K562 (cell line): ENCODE results near the gene VDAC2. TPM values are rescaled to one million over a fixed set of nuclear protein-coding genes. Genes with fewer than 3 reads are reported as not detected.
A peak's percentile ranks its signal among the peaks of the same experiment; 100 is the strongest.

Experiments used
- ATAC-seq: fragments of 200-7000 bp; cut with Tn5 transposase; 3 replicates; pipeline ENCODE4 v1.9.1; 2020; ENCODE audit warnings: moderate library complexity
- BruUV-seq: library from RNA; stranded (reverse); fragments of 400-500 nt; replicated peaks from 2 replicates; lab custom pipeline; 2021; lab: Mats Ljungman, UMichigan
- CTCF ChIA-PET: fragments of 300-600 bp; formaldehyde crosslinking; extraction: SDS; loops from one replicate; lab custom pipeline; 2021; ENCODE audit warnings: low intra/inter-chr PET ratio; lab: Yijun Ruan, JAX
- POLR2A ChIA-PET: fragments of 300-600, 350-650 bp; sonication (Branson Sonifier 250); formaldehyde crosslinking; extraction: SDS; loops from one replicate; lab custom pipeline; 2021; ENCODE audit warnings: antibody characterized with exemption, inconsistent platforms; lab: Yijun Ruan, JAX
- DNase-seq, 4 experiments: peaks; one replicate each; pipeline versions ENCODE4 v3.0.0 to v3.0.0-alpha.2; 2011 to 2018; ENCODE audit warnings: low spot score in 3 of 4, mixed read lengths in 3 of 4; ENCODE audit errors: extremely low read depth in 1 of 4
- FAIRE-seq: peaks from 2 replicates; lab custom pipeline; 2011; peaks lifted over from hg19 to GRCh38; lab: Jason Lieb, UNC
- H2AFZ ChIP-seq: 2 replicates; pipeline ENCODE4 v1.6.0; 2011; ENCODE audit warnings: low read depth, low read length, control low read depth, inconsistent platforms
- H3K27ac ChIP-seq: fragments of 200-600 bp; 3 replicates; pipeline ENCODE4 v1.8.0; 2011; ENCODE audit warnings: low read depth, mild to moderate bottlenecking, control low read depth, inconsistent platforms, low read length, moderate library complexity, mixed read lengths; ENCODE audit errors: extremely low read depth
- H3K27me3 ChIP-seq, 2 experiments: fragments of 300-600 bp in 1 of 2; 2 replicates in 1 of 2; 3 replicates in 1 of 2; pipeline versions ENCODE4 v1.6.0 to v1.8.0; 2011; ENCODE audit warnings: inconsistent platforms in 2 of 2, low read length in 2 of 2, mild to moderate bottlenecking in 1 of 2, mixed read lengths in 1 of 2, moderate library complexity in 1 of 2; ENCODE audit not compliant: control insufficient read depth in 2 of 2, insufficient read depth in 2 of 2
- H3K36me3 ChIP-seq: fragments of 300-600 bp; 3 replicates; pipeline ENCODE4 v1.8.0; 2011; ENCODE audit warnings: mild to moderate bottlenecking, low read length, inconsistent platforms; ENCODE audit not compliant: control insufficient read depth, insufficient read depth
- H3K4me1 ChIP-seq, 2 experiments: fragments of 200-600 bp in 1 of 2; replicated peaks in 1 of 2; 2 replicates in 1 of 2; 3 replicates in 1 of 2; pipeline versions ENCODE4 v1.5.1 to v1.8.0; 2011; ENCODE audit warnings: inconsistent platforms in 2 of 2, low read length in 2 of 2, mild to moderate bottlenecking in 1 of 2, mixed read lengths in 1 of 2, moderate library complexity in 1 of 2; ENCODE audit not compliant: control insufficient read depth in 2 of 2, insufficient read depth in 2 of 2
- H3K4me2 ChIP-seq: 2 replicates; pipeline ENCODE4 v1.6.1; 2011; ENCODE audit warnings: low read length, control low read depth, inconsistent platforms, mixed read lengths; ENCODE audit not compliant: insufficient read depth
- H3K4me3 ChIP-seq: fragments of 200-600 bp; sonication (generic), shearing (Covaris generic); 2 replicates; pipeline ENCODE4 v1.5.1; 2016; ENCODE audit warnings: control low read depth, inconsistent platforms
- H3K79me2 ChIP-seq: fragments of 200-600 bp; 3 replicates; pipeline ENCODE4 v1.8.0; 2011; ENCODE audit warnings: low read length, inconsistent platforms; ENCODE audit not compliant: control insufficient read depth, insufficient read depth
- H3K9ac ChIP-seq, 2 experiments: 2 replicates each; pipeline versions ENCODE4 v1.6.0 to v1.6.1; 2011; ENCODE audit warnings: low read depth in 2 of 2, low read length in 2 of 2, control low read depth in 1 of 2, inconsistent platforms in 1 of 2, mild to moderate bottlenecking in 1 of 2, mixed read lengths in 1 of 2; ENCODE audit not compliant: insufficient read depth in 1 of 2
- H3K9me1 ChIP-seq: one replicate; pipeline ENCODE4 v1.6.0; 2011; ENCODE audit warnings: inconsistent platforms, mild to moderate bottlenecking, low read length, moderate library complexity; ENCODE audit not compliant: control insufficient read depth, insufficient read depth
- H3K9me3 ChIP-seq: replicated peaks from 2 replicates; pipeline ENCODE4 v1.5.1; 2011; ENCODE audit warnings: low read depth, low read length, inconsistent platforms; ENCODE audit not compliant: control insufficient read depth, insufficient read depth
- H4K20me1 ChIP-seq: replicated peaks from 2 replicates; pipeline ENCODE4 v1.6.1; 2011; ENCODE audit warnings: low read length, inconsistent platforms, mixed read lengths; ENCODE audit not compliant: control insufficient read depth, insufficient read depth
- CBFA2T2 ChIP-seq: fragments of 450-650 bp; conservative IDR thresholded peaks from 2 replicates; pipeline ENCODE4 v1.6.1; 2017; ENCODE audit warnings: mild to moderate bottlenecking
- CGGBP1 ChIP-seq: fragments of 250-450 bp; sonication (Bioruptor Pico); IDR thresholded peaks from 2 replicates; pipeline ENCODE4 v1.9.0; 2021; ENCODE audit warnings: mild to moderate bottlenecking
- GABPB1 ChIP-seq: sonication (generic); formaldehyde crosslinking; IDR thresholded peaks from 2 replicates; pipeline ENCODE4 v1.8.0; 2022; ENCODE audit warnings: mild to moderate bottlenecking, missing genetic modification reagents
- GATA2 ChIP-seq: sonication (generic); formaldehyde crosslinking; IDR thresholded peaks from 2 replicates; pipeline ENCODE4 v1.4.0; 2020; ENCODE audit warnings: mild to moderate bottlenecking, missing genetic modification reagents
- HNRNPUL1 ChIP-seq: fragments of 200-400 bp; formaldehyde crosslinking; IDR thresholded peaks from 2 replicates; pipeline ENCODE4 v1.6.1; 2017; ENCODE audit warnings: low read length
- MYBL2 ChIP-seq, 2 experiments: fragments of 450-650 bp in 1 of 2; sonication (generic) in 1 of 2; formaldehyde crosslinking in 1 of 2; IDR thresholded peaks; 2 replicates each; pipeline versions ENCODE4 v1.6.1 to v1.8.1; 2017 to 2022; ENCODE audit warnings: borderline replicate concordance in 1 of 2, inconsistent platforms in 1 of 2, low read depth in 1 of 2, mild to moderate bottlenecking in 1 of 2, missing genetic modification reagents in 1 of 2, moderate library complexity in 1 of 2
- NCOR1 ChIP-seq: fragments of 450-650 bp; IDR thresholded peaks from 2 replicates; pipeline ENCODE4 v1.6.1; 2016; ENCODE audit warnings: mild to moderate bottlenecking, moderate library complexity
- POLR3G ChIP-seq: IDR thresholded peaks from 2 replicates; pipeline ENCODE4 v1.6.1; 2011; ENCODE audit not compliant: insufficient read length, insufficient replicate concordance; ENCODE audit errors: extremely low read depth
- RBFOX2 ChIP-seq: fragments of 200-400 bp; formaldehyde crosslinking; IDR thresholded peaks from 2 replicates; pipeline ENCODE4 v1.6.1; 2017; ENCODE audit warnings: low read depth, mild to moderate bottlenecking, low read length, moderate library complexity
- RCOR1 ChIP-seq, 2 experiments: IDR thresholded peaks; 2 replicates each; pipeline ENCODE4 v1.6.1; 2012; ENCODE audit warnings: low read depth in 2 of 2, low read length in 2 of 2, borderline replicate concordance in 1 of 2, improper control_type of control experiment in 1 of 2
- XRCC3 ChIP-seq: fragments of 450-650 bp; IDR thresholded peaks from 2 replicates; pipeline ENCODE4 v1.6.1; 2017; ENCODE audit warnings: mild to moderate bottlenecking, moderate library complexity
- ZKSCAN1 ChIP-seq: fragments of 150-350 bp; IDR thresholded peaks from 2 replicates; pipeline ENCODE4 v1.6.1; 2016; ENCODE audit warnings: low read depth, low read length
- ZNF3 ChIP-seq: fragments of 250-450 bp; sonication (Bioruptor Pico); IDR thresholded peaks from 2 replicates; pipeline ENCODE4 v1.5.0; 2021; ENCODE audit warnings: mild to moderate bottlenecking, moderate library complexity
- ZNF507 ChIP-seq: conservative IDR thresholded peaks from 2 replicates; pipeline ENCODE4 v1.6.1; 2017; ENCODE audit warnings: missing genetic modification characterization, missing compliant biosample characterization
- ZNF830 ChIP-seq: fragments of 250-450 bp; sonication (Bioruptor Pico); IDR thresholded peaks from 2 replicates; pipeline ENCODE4 v1.5.0; 2021; ENCODE audit warnings: mild to moderate bottlenecking
- WGBS: fragments of 100-300 bp; shearing (Covaris generic); methylation state at CpG from one replicate; pipeline ENCODE4 v1.1.6; 2016; ENCODE audit warnings: low coverage, mixed read lengths; ENCODE audit not compliant: insufficient coverage; ENCODE audit errors: missing lambda C conversion rate; 5-methylcytosine and 5-hydroxymethylcytosine counted together
- in situ Hi-C: fragments of 300-500 bp; cut with MboI; formaldehyde crosslinking; loops from 4 replicates; pipeline ENCODE4 v1.15.0; 2018; ENCODE audit warnings: inconsistent platforms, mixed read lengths
- intact Hi-C: fragments of 100-400 bp; cut with micrococcal nuclease; formaldehyde crosslinking; loops from 2 replicates; pipeline ENCODE4 v1.14.2; 2022
- polyA plus RNA-seq, 8 experiments: library from polyadenylated mRNA; depleted of rRNA in 4 of 8; stranded (reverse) in 5 of 8; unstranded in 3 of 8; fragments of >200 nt; fragmentation: Nextera tagmentation in 2 of 8; fragmentation: Illumina TruSeq in 1 of 8; extraction: Ambion mirVana in 2 of 8; extraction: Trizol in 1 of 8; gene quantifications; 2 replicates each; pipeline versions ENCODE4 v1.2.1 to v1.2.3, GENCODE V29; 2011 to 2014; ENCODE audit warnings: inconsistent platforms in 1 of 8, missing spikeins in 1 of 8
- total RNA-seq, 7 experiments: library from RNA; depleted of rRNA in 6 of 7; stranded (reverse); fragments of >200 nt in 6 of 7; fragmentation: Illumina TruSeq in 2 of 7; extraction: Trizol in 2 of 7; gene quantifications; 2 replicates each; pipeline versions ENCODE4 v1.2.1 to v1.2.3, GENCODE V29; 2011 to 2021; ENCODE audit warnings: low replicate concordance in 1 of 7
- TF ChIP-seq, protein P1 (sequence below), 2 experiments: fragments of 450-650 bp; formaldehyde crosslinking in 1 of 2; IDR thresholded peaks; 2 replicates each; pipeline versions ENCODE4 v1.4.0 to v1.6.1; 2014 to 2020; ENCODE audit warnings: mild to moderate bottlenecking in 2 of 2, borderline replicate concordance in 1 of 2, low read depth in 1 of 2

Gene VDAC2
- total and polyA plus RNA-seq, 9 of the 15 experiments (the other 6 are each of a cell fraction or from before 2014, with no cell fraction given): 139 to 450 (median 250) TPM

DNA sequence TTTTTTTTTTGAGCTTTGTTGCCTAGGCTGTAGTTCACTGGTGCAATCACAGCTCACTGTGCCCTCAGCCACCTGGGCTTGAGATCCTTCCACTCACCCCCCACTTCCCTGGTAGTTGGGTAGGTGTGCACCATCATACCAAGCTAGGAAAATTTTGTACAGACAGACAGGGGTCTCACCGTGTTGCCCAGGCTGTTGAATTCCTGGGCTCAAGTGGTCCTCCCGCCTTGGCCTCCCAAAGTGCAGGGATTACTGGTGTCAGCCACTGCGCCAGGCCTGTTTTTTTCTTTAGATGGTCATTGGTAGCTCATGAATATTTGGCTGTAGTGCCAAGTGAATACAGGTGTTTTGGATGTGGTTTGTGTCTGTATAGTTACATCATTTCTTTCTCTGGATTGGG lies 17.7 kb downstream of the VDAC2 start:
- Histone ChIP-seq H3K79me2 (peaks cover 74% of the 10 kb centered on the region), H3K9me3 (no peaks in the 10 kb centered on the region)
- TF ChIP-seq ZKSCAN1: no peak
- no peak for TF ChIP-seq NCOR1
- no peak for TF ChIP-seq POLR3G
- TF ChIP-seq MYBL2 (IDR thresholded peaks at IDR 0.05; ENCODE audit: low read depth): no peak
- TF ChIP-seq MYBL2 (CRISPR knock-in tag; IDR thresholded peaks at IDR 0.05; ENCODE audit: borderline replicate concordance): no peak
- TF ChIP-seq ZNF3 (CRISPR knock-in tag): no peak
- TF ChIP-seq GATA2 (CRISPR knock-in tag): no peak
- no peak for TF ChIP-seq RCOR1 (IDR thresholded peaks at IDR 0.05; ENCODE audit: borderline replicate concordance in 1 of 2, low read depth in 2 of 2, low read length in 2 of 2)
- TF ChIP-seq RBFOX2: no peak
- TF ChIP-seq ZNF830 (CRISPR knock-in tag): no peak
- no peak for TF ChIP-seq GABPB1 (CRISPR knock-in tag)
- TF ChIP-seq, protein P1, sequence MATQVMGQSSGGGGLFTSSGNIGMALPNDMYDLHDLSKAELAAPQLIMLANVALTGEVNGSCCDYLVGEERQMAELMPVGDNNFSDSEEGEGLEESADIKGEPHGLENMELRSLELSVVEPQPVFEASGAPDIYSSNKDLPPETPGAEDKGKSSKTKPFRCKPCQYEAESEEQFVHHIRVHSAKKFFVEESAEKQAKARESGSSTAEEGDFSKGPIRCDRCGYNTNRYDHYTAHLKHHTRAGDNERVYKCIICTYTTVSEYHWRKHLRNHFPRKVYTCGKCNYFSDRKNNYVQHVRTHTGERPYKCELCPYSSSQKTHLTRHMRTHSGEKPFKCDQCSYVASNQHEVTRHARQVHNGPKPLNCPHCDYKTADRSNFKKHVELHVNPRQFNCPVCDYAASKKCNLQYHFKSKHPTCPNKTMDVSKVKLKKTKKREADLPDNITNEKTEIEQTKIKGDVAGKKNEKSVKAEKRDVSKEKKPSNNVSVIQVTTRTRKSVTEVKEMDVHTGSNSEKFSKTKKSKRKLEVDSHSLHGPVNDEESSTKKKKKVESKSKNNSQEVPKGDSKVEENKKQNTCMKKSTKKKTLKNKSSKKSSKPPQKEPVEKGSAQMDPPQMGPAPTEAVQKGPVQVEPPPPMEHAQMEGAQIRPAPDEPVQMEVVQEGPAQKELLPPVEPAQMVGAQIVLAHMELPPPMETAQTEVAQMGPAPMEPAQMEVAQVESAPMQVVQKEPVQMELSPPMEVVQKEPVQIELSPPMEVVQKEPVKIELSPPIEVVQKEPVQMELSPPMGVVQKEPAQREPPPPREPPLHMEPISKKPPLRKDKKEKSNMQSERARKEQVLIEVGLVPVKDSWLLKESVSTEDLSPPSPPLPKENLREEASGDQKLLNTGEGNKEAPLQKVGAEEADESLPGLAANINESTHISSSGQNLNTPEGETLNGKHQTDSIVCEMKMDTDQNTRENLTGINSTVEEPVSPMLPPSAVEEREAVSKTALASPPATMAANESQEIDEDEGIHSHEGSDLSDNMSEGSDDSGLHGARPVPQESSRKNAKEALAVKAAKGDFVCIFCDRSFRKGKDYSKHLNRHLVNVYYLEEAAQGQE (IDR thresholded peaks at IDR 0.05; ENCODE audit: borderline replicate concordance): no peak
- TF ChIP-seq, protein P1 (CRISPR knock-in tag; IDR thresholded peaks at IDR 0.05; ENCODE audit: low read depth): no peak
- no peak for TF ChIP-seq XRCC3
- no peak for TF ChIP-seq ZNF507 (tag)
- no peak for TF ChIP-seq HNRNPUL1
- TF ChIP-seq CGGBP1 (CRISPR knock-in tag): no peak
- TF ChIP-seq CBFA2T2: no peak

More for the DNA sequence above, 17.7 kb downstream of the VDAC2 start:
- in situ Hi-C loops (no loop called here), intact Hi-C loops (no loop called here)
- Histone ChIP-seq H3K4me1 (peaks cover under 1 to 4% of the 10 kb centered on the region in 2 experiments), H3K27me3 (no peaks in the 10 kb centered on the region), H3K4me2 (no peak overlapping the region), H3K36me3 (peaks cover 95% of the 10 kb centered on the region), H3K9ac (peak overlapping the region in 1 of 2 experiments; percentile 35; a peak in 1 of 4 replicates), H3K27ac (peak overlapping the region; percentile 19; the same call in 1 of the 3 replicates), H3K4me3 (no peak overlapping the region), H3K9me1 (no peaks in the 10 kb centered on the region), H4K20me1 (peaks cover 37% of the 10 kb centered on the region), H2AFZ (no peak overlapping the region)
- DNase-seq (no peak), FAIRE-seq (no peak), ATAC-seq (no peak)
- ChIA-PET CTCF (no interaction called here), POLR2A (interaction anchor here (1.3 to 3.4 kb wide), 5 partner anchors 10 to 18 kb away, joined by 3 to 20 read pairs (median 6); partner anchors contain the start of gene VDAC2)
- BruUV-seq: no TSS peak
- 82% methylated on average over 3 of the region's 3 CpGs for WGBS
